B cell (primary cell): ENCODE measurements around the gene ITGB8. TPM values are rescaled to one million over a fixed set of nuclear protein-coding genes. Genes with fewer than 3 reads are reported as not detected.

ENCODE experiments used
- ATAC-seq: fragments of 200-7000 bp; cut with Tn5 transposase; one replicate; pipeline ENCODE4 v1.10.0; 2021; ENCODE audit warnings: low read depth, mild to moderate bottlenecking, moderate number of reproducible peaks, moderate library complexity
- CTCF ChIA-PET: fragments of 350-600 bp; sonication (Branson Sonifier 250); formaldehyde crosslinking; loops from one replicate; lab custom pipeline; 2021; ENCODE audit warnings: antibody characterized with exemption, inconsistent platforms; lab: Charles Lee
- POLR2A ChIA-PET: fragments of 350-600 bp; sonication (Branson Sonifier 250); formaldehyde crosslinking; loops from one replicate; lab custom pipeline; 2021; ENCODE audit warnings: antibody characterized with exemption; lab: Charles Lee
- DNase-seq: peaks from one replicate; pipeline ENCODE4 v3.0.0; 2013
- H2AFZ ChIP-seq: 2 replicates; pipeline ENCODE4 v1.6.1; 2012; ENCODE audit warnings: mild to moderate bottlenecking, low read depth, low read length; ENCODE audit not compliant: insufficient read depth, poor library complexity, severe bottlenecking
- H3K27ac ChIP-seq, 2 donors: 1 replicate in 1 of 2; 2 replicates in 1 of 2; pipeline ENCODE4 v1.5.1; 2012 to 2013; ENCODE audit warnings: low read length in 2 of 2, mild to moderate bottlenecking in 2 of 2, moderate library complexity in 1 of 2
- H3K27me3 ChIP-seq, 4 experiments: fragments of 200-600 bp in 1 of 4; sonication (generic) in 1 of 4; replicated peaks in 1 of 4; 1 replicate in 2 of 4; 2 replicates in 2 of 4; pipeline versions ENCODE4 v1.6.1 to v1.7.0; 2013 to 2016; ENCODE audit warnings: low read length in 3 of 4, mild to moderate bottlenecking in 2 of 4, mixed read lengths in 1 of 4, moderate library complexity in 1 of 4; ENCODE audit not compliant: insufficient read depth in 4 of 4, control insufficient read depth in 3 of 4; ENCODE audit errors: control extremely low read depth in 1 of 4
- H3K36me3 ChIP-seq, 2 experiments: replicated peaks in 1 of 2; 1 replicate in 1 of 2; 2 replicates in 1 of 2; pipeline versions ENCODE4 v1.6.1 to v1.7.1; 2013; ENCODE audit warnings: low read length in 1 of 2; ENCODE audit not compliant: insufficient read depth in 2 of 2, control insufficient read depth in 1 of 2; ENCODE audit errors: control extremely low read depth in 1 of 2, extremely low read depth in 1 of 2
- H3K4me1 ChIP-seq, 2 donors: fragments of 200-600 bp in 1 of 2; sonication (generic) in 1 of 2; 1 replicate in 1 of 2; 2 replicates in 1 of 2; pipeline versions ENCODE4 v1.5.1 to v1.6.1; 2013 to 2017; ENCODE audit warnings: low read length in 2 of 2; ENCODE audit not compliant: control insufficient read depth in 2 of 2, insufficient read depth in 2 of 2
- H3K4me2 ChIP-seq: replicated peaks from 2 replicates; pipeline ENCODE3; 2012; ENCODE audit warnings: mild to moderate bottlenecking, low read depth, low read length; ENCODE audit not compliant: poor library complexity, severe bottlenecking
- H3K4me3 ChIP-seq, 5 experiments: fragments of 200-600 bp in 1 of 5; sonication (generic) in 1 of 5; 1 replicate in 3 of 5; 2 replicates in 2 of 5; pipeline versions ENCODE4 v1.5.1 to v1.7.0; 2011 to 2016; ENCODE audit warnings: low read length in 4 of 5, mild to moderate bottlenecking in 4 of 5, low read depth in 2 of 5, control low read depth in 1 of 5, moderate library complexity in 1 of 5; ENCODE audit not compliant: insufficient read depth in 1 of 5; ENCODE audit errors: control extremely low read depth in 1 of 5, extremely low read depth in 1 of 5
- H3K79me2 ChIP-seq: fragments of 200-600 bp; sonication (generic); one replicate; pipeline ENCODE4 v1.6.0; 2016; ENCODE audit warnings: low read length; ENCODE audit not compliant: control insufficient read depth, insufficient read depth
- H3K9ac ChIP-seq: fragments of 200-600 bp; sonication (generic); 2 replicates; pipeline ENCODE4 v1.6.1; 2017; ENCODE audit warnings: mild to moderate bottlenecking, low read length, moderate library complexity
- H3K9me3 ChIP-seq, 3 donors: one replicate each; pipeline versions ENCODE4 v1.6.1 to v1.7.1; 2013; ENCODE audit warnings: low read length in 2 of 3; ENCODE audit not compliant: control insufficient read depth in 2 of 3, insufficient read depth in 1 of 3; ENCODE audit errors: control extremely low read depth in 1 of 3
- H4K20me1 ChIP-seq: 2 replicates; pipeline ENCODE4 v1.6.0; 2012; ENCODE audit warnings: mild to moderate bottlenecking, low read length; ENCODE audit not compliant: insufficient read depth, control insufficient read depth, poor library complexity, severe bottlenecking
- H3K27ac Mint-ChIP-seq: one replicate; pipeline ENCODE4 v1.8.0; 2021; ENCODE audit warnings: mixed read lengths
- H3K27me3 Mint-ChIP-seq: one replicate; pipeline ENCODE4 v1.8.0; 2021; ENCODE audit warnings: mixed read lengths
- H3K4me1 Mint-ChIP-seq: one replicate; pipeline ENCODE4 v1.8.0; 2021; ENCODE audit warnings: mixed read lengths
- H3K4me3 Mint-ChIP-seq: one replicate; pipeline ENCODE4 v1.8.0; 2021; ENCODE audit warnings: mixed read lengths
- H3K9me3 Mint-ChIP-seq: one replicate; pipeline ENCODE4 v1.8.0; 2022; ENCODE audit warnings: mixed read lengths; ENCODE audit not compliant: insufficient read depth
- CTCF ChIP-seq: fragments of 200-600 bp; IDR thresholded peaks from one replicate; pipeline ENCODE4 v1.8.0; 2022; ENCODE audit warnings: antibody characterized with exemption, mild to moderate bottlenecking
- EZH2 ChIP-seq: IDR thresholded peaks from 2 replicates; pipeline ENCODE4 v1.6.1; 2012; ENCODE audit warnings: borderline replicate concordance, low read depth, mild to moderate bottlenecking, moderate library complexity, low read length; ENCODE audit not compliant: insufficient read depth, poor library complexity, severe bottlenecking
- WGBS: methylation state at CpG from one replicate; pipeline ENCODE4 v1.1.5; 2013; ENCODE audit warnings: missing lambda C conversion rate; ENCODE audit not compliant: insufficient coverage; 5-methylcytosine and 5-hydroxymethylcytosine counted together
- intact Hi-C: fragments of 100-400 bp; cut with micrococcal nuclease; formaldehyde crosslinking; loops from one replicate; pipeline ENCODE4 v1.10.0; 2022
- polyA plus RNA-seq: library from polyadenylated mRNA; depleted of rRNA; stranded (reverse); fragments of >200 nt; gene quantifications from 2 replicates; pipeline ENCODE4 v1.2.3, GENCODE V29; 2012
- total RNA-seq, 2 donors: library from RNA; stranded (reverse); fragments of 120-200 nt in 1 of 2; gene quantifications; 1 replicate in 1 of 2; 2 replicates in 1 of 2; pipeline versions ENCODE4 v1.2.3 to v1.2.4, GENCODE V29; 2013 to 2022

ITGB8 gene
- total and polyA plus RNA-seq, 2 donors (not counting 1 experiment from before 2014, with no cell fraction given), result 0.01 to 0.30 TPM

GRCh38 chr7:20313626-20314025 is 17.1 kb upstream of the ITGB8 start:
- Histone ChIP-seq H3K4me1 (no peaks in the 10 kb centered on the region), H3K4me3 (no peak overlapping the region), H3K27me3 (no peaks in the 10 kb centered on the region), H3K27ac (no peak overlapping the region), H3K4me2 (no peak overlapping the region), H2AFZ (no peak overlapping the region), H3K36me3 (no peaks in the 10 kb centered on the region), H4K20me1 (no peaks in the 10 kb centered on the region), H3K9me3 (no peaks in the 10 kb centered on the region), H3K79me2 (no peaks in the 10 kb centered on the region), H3K9ac (no peak overlapping the region)
- POLR2A ChIA-PET, result no interaction called here
- ATAC-seq (no peak), DNase-seq (no peak)
- no peaks in the 10 kb centered on the region for H3K27me3 Mint-ChIP-seq
- no peak overlapping the region for H3K27ac Mint-ChIP-seq
- H3K9me3 Mint-ChIP-seq, result no peaks in the 10 kb centered on the region
- no peak overlapping the region for H3K4me3 Mint-ChIP-seq
- CTCF ChIA-PET, result interaction anchor here (0.6 to 7.7 kb wide), 12 partner anchors 14 to 567 kb away, joined by 3 to 76 read pairs (median 8); no protein-coding TSS in a partner anchor
- no peaks in the 10 kb centered on the region for H3K4me1 Mint-ChIP-seq
- no peak for TF ChIP-seq CTCF
- TF ChIP-seq EZH2, result no peak
- no CpG with 5 or more reads among the region's 1 CpG for WGBS
- intact Hi-C loops, result loop anchor here (5.0 kb wide), 2 partner anchors 201 to 284 kb away; no protein-coding TSS in a partner anchor

- Mint-ChIP-seq H3K4me1 (no peaks in the 10 kb centered on the region), H3K27ac (no peak overlapping the region), H3K4me3 (no peak overlapping the region), H3K9me3 (no peaks in the 10 kb centered on the region), H3K27me3 (no peaks in the 10 kb centered on the region)
- POLR2A ChIA-PET, result no interaction called here
- Histone ChIP-seq H2AFZ (no peak overlapping the region), H3K79me2 (no peaks in the 10 kb centered on the region), H3K4me2 (no peak overlapping the region), H3K9me3 (no peaks in the 10 kb centered on the region), H3K9ac (no peak overlapping the region), H4K20me1 (no peaks in the 10 kb centered on the region), H3K4me1 (no peaks in the 10 kb centered on the region), H3K27me3 (no peaks in the 10 kb centered on the region), H3K4me3 (no peak overlapping the region), H3K36me3 (no peaks in the 10 kb centered on the region), H3K27ac (no peak overlapping the region)
- ATAC-seq, result no peak
- CTCF ChIA-PET, result interaction anchor here (1.2 to 7.7 kb wide), 8 partner anchors 13 to 568 kb away, joined by 3 to 76 read pairs (median 11); no protein-coding TSS in a partner anchor
- TF ChIP-seq EZH2, result no peak
- TF ChIP-seq CTCF, result no peak
- 100% methylated on average over 1 of the region's 2 CpGs for WGBS
- DNase-seq, result no peak
- intact Hi-C loops, result loop anchor here (5.0 kb wide), 2 partner anchors 202 to 283 kb away; no protein-coding TSS in a partner anchor
These were observed 16.5 kb upstream of the ITGB8 start for GRCh38 chr7:20314198-20314597.
